D721Med (cell line): ENCODE measurements around the gene TLCD4.

ENCODE experiments used
- DNase-seq: peaks from one replicate; pipeline ENCODE4 v3.0.0; 2011; ENCODE audit warnings: low spot score; ENCODE audit not compliant: insufficient read length
- FAIRE-seq: peaks from 2 replicates; lab custom pipeline; 2011; peaks lifted over from hg19 to GRCh38; lab: Jason Lieb, UNC
- TF ChIP-seq, protein P1 (sequence below): IDR thresholded peaks from 2 replicates; pipeline ENCODE4 v1.5.1; 2012; ENCODE audit warnings: mild to moderate bottlenecking, control low read depth; ENCODE audit not compliant: insufficient read depth; ENCODE audit errors: missing control alignments

Gene TLCD4

DNA sequence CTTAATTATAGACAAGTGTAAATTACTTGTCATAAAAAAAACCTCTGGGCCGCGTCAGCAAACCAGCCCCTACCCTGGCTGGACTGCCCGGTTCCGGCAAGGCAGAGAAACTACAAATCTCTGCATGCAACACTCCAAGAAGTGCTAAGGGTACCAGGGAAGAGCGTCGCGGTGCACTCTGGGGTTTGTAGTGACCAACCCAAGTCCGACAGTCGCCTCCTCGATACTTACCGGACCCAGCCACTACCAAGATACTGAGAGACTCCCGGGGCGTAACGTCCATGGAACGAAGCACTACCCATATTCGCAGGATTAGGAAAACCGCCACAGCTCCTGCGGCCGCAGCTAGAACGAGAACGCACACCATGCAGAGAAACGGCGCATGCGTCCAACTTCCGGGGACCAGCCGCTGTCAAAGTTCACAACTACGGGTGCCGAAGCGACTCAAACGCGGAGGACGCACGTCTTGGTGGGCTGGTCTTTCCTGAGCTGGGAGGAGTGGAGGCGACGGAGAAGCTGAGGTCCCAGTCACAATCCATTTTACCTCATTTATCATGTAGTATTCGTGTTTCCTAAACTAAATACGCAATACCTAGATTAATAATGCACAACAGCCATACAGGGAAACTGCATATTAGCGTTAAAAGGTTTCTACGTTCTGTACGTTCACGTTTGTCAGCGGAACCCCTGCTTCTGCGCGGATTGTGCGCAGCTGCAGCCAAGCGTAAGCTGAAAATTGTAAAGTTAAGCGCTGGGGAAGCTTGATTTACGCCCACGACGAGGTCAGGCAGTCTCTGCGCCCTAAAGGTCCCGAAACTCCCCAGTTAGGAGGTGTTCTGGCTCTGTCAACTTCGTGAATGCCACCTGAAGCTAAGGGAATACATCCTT, 44.4 kb upstream of the TLCD4 start, which contains the start of gene ALG14:
Gene ALG14 (minus strand): TSS at position 420 of the 888 bp plus-strand sequence. CDS start 53 bp downstream, at position 367.
- DNase-seq (peak; percentile 59), FAIRE-seq (peak; percentile 71)
- TF ChIP-seq, protein P1, sequence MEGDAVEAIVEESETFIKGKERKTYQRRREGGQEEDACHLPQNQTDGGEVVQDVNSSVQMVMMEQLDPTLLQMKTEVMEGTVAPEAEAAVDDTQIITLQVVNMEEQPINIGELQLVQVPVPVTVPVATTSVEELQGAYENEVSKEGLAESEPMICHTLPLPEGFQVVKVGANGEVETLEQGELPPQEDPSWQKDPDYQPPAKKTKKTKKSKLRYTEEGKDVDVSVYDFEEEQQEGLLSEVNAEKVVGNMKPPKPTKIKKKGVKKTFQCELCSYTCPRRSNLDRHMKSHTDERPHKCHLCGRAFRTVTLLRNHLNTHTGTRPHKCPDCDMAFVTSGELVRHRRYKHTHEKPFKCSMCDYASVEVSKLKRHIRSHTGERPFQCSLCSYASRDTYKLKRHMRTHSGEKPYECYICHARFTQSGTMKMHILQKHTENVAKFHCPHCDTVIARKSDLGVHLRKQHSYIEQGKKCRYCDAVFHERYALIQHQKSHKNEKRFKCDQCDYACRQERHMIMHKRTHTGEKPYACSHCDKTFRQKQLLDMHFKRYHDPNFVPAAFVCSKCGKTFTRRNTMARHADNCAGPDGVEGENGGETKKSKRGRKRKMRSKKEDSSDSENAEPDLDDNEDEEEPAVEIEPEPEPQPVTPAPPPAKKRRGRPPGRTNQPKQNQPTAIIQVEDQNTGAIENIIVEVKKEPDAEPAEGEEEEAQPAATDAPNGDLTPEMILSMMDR: no peak

DNA sequence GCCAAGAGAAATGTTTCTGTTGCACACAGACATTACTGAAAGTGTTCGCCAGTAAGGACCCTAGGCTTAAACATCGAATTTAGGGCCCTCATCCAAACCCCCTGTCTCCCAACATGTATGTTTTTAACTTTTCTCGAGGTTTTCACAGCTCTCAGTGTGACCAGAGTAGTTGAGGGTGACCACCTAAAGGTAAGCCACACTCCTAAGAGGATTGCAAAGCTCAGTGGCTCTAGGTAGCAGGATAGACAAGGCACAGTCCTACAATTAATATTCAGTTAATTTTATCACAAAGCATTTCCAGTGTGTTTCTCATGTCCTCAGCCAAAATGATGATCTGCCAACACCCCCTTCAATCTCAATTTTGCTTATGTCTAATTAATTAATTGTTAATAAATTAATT, 43.7 kb upstream of the TLCD4 start:
- no peak for FAIRE-seq
- no peak for DNase-seq

DNA sequence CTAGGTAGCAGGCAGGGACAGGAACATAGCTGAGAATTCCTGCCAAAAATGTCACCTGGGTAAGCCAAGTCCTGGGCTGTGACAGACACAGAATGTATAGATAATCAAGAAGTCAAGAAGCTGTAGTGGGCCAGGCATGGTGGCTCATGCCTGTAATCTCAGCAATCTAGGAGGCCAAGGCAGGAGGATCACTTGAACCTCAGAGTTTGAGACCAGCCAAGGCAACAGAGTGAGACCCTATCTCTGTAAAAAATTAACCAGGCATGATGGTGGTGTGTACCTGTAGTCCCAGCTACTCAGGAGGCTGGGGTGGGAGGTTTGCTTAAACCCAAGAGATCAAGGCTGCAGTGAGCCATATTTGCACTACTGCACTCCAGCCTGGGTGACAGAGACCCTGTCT, 41.1 kb upstream of the TLCD4 start:
- TF ChIP-seq, protein P1: no peak

More for the DNA sequence above, 43.7 kb upstream of the TLCD4 start:
- TF ChIP-seq, protein P1: no peak

DNA sequence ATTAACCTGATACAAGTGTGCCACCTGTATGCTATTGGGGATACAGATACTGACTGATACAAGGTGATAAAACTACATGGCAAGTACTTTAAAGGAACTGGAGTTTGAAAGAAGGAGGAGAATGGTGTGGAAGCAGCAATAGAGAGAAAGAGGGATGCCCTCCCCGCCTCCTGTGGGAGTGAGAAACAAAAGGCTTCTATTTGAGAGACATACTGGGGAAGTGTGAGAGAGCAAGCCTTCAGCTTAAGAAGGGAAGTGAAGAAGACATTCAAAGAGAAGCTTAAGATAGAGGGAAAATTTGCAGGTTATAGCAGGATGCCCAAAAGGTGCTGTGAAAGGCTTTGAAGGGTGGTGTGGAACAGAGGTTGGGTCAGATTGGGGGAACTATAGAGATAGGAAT, 36.7 kb upstream of the TLCD4 start:
- no peak for FAIRE-seq
- TF ChIP-seq, protein P1: no peak
- no peak for DNase-seq

More for the DNA sequence above, 41.1 kb upstream of the TLCD4 start:
- FAIRE-seq: no peak
- DNase-seq: no peak

DNA sequence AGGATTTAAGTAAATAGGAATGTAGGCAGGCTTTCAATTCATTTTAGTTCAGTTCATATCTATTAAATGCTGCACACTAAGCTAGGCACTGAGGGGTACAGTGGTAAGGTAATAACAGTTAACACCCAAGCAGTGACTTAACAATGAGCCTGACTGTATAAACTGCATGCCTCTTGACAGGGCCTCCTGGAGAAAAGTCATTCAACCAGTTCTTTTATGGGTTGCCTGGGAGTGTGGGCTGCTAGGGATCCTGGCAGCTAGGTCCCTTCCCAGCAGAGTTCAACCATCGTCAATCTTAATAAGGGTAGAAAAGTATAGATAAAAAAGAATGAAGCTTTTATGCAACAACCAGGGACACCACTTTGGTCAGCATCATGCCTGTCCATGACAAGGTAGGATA, 36.3 kb upstream of the TLCD4 start:
- TF ChIP-seq, protein P1: no peak
- FAIRE-seq (no peak), DNase-seq (no peak)

DNA sequence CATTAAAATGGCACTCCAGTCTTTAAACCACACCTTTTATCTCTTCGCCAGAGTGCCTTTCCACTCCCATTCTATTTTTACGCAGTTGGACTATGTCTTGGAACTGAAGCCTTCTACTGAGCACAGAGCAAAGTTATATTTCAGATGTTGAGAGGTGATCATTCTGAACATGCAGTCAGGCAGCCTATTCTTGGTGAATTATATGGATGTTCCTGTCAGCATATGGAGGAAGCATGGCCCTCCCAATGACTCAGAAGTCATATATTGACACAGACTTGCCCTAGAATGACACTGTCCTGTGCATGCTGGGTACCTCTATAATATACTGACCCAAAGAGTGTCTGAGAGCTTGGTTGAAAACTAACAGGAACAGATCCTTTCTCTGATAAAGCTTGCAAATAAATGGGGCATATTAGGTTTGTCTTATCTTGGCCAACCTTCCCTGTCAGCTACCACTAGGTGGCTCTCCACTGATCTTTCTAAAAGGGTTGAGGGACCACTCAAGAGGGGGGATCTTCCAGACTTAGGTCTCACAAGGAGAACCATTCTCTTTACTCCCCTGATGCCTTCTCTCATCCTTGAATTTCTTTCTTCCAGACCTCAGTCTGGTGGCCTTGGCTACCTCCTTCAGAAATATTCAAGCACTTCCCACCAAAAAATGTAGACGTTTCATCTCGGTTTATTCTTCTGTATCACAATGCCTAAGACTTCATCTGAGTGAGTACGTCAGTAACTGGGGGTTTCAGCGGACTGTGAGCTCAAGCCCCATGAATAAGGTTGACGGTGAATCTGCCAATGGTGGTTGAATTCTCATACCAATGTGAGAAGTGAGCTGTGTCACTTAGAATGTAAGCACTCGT, 32.6 kb upstream of the TLCD4 start:
- peak; percentile 46 for FAIRE-seq
- TF ChIP-seq, protein P1: peak; percentile 77
- peak; percentile 26 for DNase-seq
